LNCaP clone FGC (cell line): ENCODE data around the gene ADGRV1.
"Not testable (repeated sequence)": the region's sequence is repeated elsewhere in the genome, so short reads cannot be mapped to it uniquely, and the experiment has no call there.

ENCODE experiments used
- DNase-seq: peaks from one replicate; pipeline ENCODE4 v3.0.0-alpha.2; 2011; ENCODE audit warnings: low read depth
- H3K4me3 ChIP-seq: 2 replicates; pipeline ENCODE4 v1.5.1; 2011; ENCODE audit warnings: mild to moderate bottlenecking, low read depth, low read length, control low read depth
- TF ChIP-seq, protein P1 (sequence below): IDR thresholded peaks from 2 replicates; pipeline ENCODE4 v1.5.1; 2012; ENCODE audit warnings: mild to moderate bottlenecking; ENCODE audit not compliant: control insufficient read depth, insufficient read depth; ENCODE audit errors: extremely low read depth

Gene ADGRV1

DNA sequence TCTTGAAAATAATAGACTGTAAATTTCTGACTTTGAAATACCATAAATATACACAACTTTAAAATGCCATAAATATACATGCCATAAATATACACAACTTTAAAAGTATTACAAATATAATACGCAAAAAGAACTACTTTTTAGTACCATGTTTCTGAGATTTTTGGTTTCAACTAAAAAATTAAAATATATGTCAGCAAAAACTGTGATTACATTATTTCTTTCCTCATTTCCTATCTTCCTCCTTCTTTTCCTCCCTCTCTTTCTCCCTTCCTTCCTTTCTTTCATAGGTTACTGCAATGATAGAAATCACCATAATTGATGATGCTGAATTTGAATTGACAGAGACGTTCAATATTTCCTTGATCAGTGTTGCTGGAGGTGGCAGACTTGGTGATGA, 200.5 kb downstream of the ADGRV1 start:
- TF ChIP-seq, protein P1, sequence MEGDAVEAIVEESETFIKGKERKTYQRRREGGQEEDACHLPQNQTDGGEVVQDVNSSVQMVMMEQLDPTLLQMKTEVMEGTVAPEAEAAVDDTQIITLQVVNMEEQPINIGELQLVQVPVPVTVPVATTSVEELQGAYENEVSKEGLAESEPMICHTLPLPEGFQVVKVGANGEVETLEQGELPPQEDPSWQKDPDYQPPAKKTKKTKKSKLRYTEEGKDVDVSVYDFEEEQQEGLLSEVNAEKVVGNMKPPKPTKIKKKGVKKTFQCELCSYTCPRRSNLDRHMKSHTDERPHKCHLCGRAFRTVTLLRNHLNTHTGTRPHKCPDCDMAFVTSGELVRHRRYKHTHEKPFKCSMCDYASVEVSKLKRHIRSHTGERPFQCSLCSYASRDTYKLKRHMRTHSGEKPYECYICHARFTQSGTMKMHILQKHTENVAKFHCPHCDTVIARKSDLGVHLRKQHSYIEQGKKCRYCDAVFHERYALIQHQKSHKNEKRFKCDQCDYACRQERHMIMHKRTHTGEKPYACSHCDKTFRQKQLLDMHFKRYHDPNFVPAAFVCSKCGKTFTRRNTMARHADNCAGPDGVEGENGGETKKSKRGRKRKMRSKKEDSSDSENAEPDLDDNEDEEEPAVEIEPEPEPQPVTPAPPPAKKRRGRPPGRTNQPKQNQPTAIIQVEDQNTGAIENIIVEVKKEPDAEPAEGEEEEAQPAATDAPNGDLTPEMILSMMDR, result no peak
- no peak overlapping the region for H3K4me3 ChIP-seq
- no peak for DNase-seq

- no peak overlapping the region for H3K4me3 ChIP-seq
- DNase-seq, result no peak
- TF ChIP-seq, protein P1, result no peak
Observed at GRCh38 chr5:90767710-90768109, 209.1 kb downstream of the ADGRV1 start.

GRCh38 chr5:90770006-90770541, 211.5 kb downstream of the ADGRV1 start:
- not testable (repeated sequence) for H3K4me3 ChIP-seq

GRCh38 chr5:90777959-90778358, 219.4 kb downstream of the ADGRV1 start:
- H3K4me3 ChIP-seq, result no peak overlapping the region
- TF ChIP-seq, protein P1, result no peak
- no peak for DNase-seq

More at GRCh38 chr5:90770006-90770541, 211.5 kb downstream of the ADGRV1 start:
- DNase-seq, result not testable (repeated sequence)

- TF ChIP-seq, protein P1, result peak; percentile 79
- H3K4me3 ChIP-seq, result no peak overlapping the region
- peak; percentile 48 for DNase-seq
Observed at GRCh38 chr5:90783460-90784333, 225.1 kb downstream of the ADGRV1 start.

- TF ChIP-seq, protein P1, result no peak
- H3K4me3 ChIP-seq, result no peak overlapping the region
- DNase-seq, result no peak
Observed at GRCh38 chr5:90786756-90787155, 228.2 kb downstream of the ADGRV1 start.

DNA sequence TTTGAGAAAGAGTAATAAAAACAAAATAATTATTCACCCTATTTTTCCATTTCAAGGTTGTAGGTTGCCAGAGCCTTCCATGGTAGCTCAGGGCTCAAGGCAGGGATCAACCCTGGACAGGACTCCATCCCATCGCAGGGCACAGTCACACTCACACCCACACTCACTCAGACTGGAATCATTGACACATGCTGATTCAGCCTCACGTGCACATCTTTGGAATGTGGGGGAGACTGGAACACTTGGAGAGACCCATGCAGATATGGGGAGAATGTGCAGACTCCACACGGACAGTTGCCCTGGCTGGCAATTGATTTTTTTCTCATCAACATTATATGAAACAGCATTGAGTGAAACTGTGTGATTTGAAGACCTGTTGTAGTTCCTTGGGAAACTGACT, 234.1 kb downstream of the ADGRV1 start:
- DNase-seq, result no peak
- H3K4me3 ChIP-seq, result no peak overlapping the region
- TF ChIP-seq, protein P1, result no peak
